MM.1S (cell line): ENCODE data around the gene RIMBP3C.

Source experiments
- EZH2 ChIP-seq: fragments of 300-600 bp; sonication (generic); optimal IDR thresholded peaks from 2 replicates; pipeline ENCODE3; 2017; ENCODE audit warnings: low read depth, mild to moderate bottlenecking, antibody characterized with exemption, low read length, mixed read lengths
- EZH2phosphoT487 ChIP-seq: fragments of 300-600 bp; sonication (generic); IDR thresholded peaks from 2 replicates; pipeline ENCODE4 v1.6.1; 2018; ENCODE audit warnings: antibody characterized with exemption, low read length
- TF ChIP-seq, protein P1 (sequence below): fragments of 300-600 bp; sonication (generic); IDR thresholded peaks from 2 replicates; pipeline ENCODE4 v1.5.1; 2016; ENCODE audit warnings: antibody characterized with exemption, low read length, mixed read lengths

DNA sequence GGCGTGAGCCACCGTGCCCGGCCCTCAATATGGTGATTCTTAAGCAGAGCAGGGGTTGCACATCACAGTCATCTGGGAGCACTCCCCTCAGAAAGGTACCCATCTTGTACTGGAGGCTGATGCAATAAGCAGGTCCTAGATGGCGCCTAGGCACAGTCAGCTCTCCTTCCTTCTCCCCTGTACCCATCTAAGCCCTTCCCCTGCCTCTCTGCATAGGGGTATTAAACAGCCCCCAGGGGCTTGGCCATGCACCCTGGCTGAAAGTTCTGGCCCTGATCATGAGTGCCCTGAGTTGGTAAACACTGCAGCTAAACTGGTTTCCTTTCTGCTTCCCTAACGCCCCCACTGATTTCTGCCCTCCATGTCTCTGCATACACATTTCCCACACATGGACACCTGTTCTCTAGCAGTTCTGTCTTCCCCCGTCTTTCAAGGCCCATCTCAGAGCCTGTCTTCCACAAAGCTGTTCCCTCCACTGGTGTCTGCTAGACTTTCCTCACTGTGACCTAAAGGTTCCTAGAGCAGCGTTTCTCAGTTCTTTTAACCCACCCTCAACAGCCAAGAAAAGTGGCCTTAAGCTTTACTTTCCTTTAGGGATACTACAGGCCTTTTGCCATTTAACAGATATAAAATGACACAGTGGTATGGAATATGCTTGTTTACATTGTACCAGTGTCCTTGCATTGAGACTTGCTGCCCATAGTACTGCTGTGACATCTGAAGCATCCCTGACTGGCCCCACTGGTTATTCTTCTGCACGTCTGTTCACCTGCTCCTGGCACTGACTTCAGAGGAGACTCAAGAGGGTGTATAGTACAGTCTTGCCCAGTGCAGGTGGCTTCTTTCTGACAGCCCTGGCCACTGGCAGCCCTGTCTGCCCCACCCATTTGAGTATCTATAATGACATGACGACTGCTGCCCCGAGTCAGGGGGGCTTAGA lies 31.8 kb upstream of the RIMBP3C start:
- no peak for TF ChIP-seq EZH2phosphoT487
- no peak for TF ChIP-seq EZH2
- TF ChIP-seq, protein P1, sequence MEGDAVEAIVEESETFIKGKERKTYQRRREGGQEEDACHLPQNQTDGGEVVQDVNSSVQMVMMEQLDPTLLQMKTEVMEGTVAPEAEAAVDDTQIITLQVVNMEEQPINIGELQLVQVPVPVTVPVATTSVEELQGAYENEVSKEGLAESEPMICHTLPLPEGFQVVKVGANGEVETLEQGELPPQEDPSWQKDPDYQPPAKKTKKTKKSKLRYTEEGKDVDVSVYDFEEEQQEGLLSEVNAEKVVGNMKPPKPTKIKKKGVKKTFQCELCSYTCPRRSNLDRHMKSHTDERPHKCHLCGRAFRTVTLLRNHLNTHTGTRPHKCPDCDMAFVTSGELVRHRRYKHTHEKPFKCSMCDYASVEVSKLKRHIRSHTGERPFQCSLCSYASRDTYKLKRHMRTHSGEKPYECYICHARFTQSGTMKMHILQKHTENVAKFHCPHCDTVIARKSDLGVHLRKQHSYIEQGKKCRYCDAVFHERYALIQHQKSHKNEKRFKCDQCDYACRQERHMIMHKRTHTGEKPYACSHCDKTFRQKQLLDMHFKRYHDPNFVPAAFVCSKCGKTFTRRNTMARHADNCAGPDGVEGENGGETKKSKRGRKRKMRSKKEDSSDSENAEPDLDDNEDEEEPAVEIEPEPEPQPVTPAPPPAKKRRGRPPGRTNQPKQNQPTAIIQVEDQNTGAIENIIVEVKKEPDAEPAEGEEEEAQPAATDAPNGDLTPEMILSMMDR = no peak
